Neural cell (in vitro differentiated cells): ENCODE measurements around the gene BICRA. TPM values are rescaled to one million over a fixed set of nuclear protein-coding genes. Genes with fewer than 3 reads are reported as not detected.
"Not testable (repeated sequence)": the region's sequence is repeated elsewhere in the genome, so short reads cannot be mapped to it uniquely, and the experiment has no call there.

Source experiments
- H2AFZ ChIP-seq: fragments of 200-600, 300-800 bp; sonication (generic), shearing (Covaris generic); 2 replicates; pipeline ENCODE4 v1.6.0; 2014; ENCODE audit warnings: low read depth, mild to moderate bottlenecking, antibody characterized with exemption, low read length, moderate library complexity
- H3F3A ChIP-seq: fragments of 200-600 bp; shearing (Covaris generic); 2 replicates; pipeline ENCODE4 v1.6.1; 2016; ENCODE audit warnings: mild to moderate bottlenecking, moderate library complexity, mixed read lengths, antibody characterized with exemption, low read length; ENCODE audit not compliant: insufficient read depth, poor library complexity, severe bottlenecking
- H3K27ac ChIP-seq: fragments of 200-600, 300-800 bp; sonication (generic), shearing (Covaris generic); 2 replicates; pipeline ENCODE4 v1.5.1; 2014; ENCODE audit warnings: mild to moderate bottlenecking, low read length, moderate library complexity
- H3K27me3 ChIP-seq: fragments of 300-800, 200-600 bp; sonication (generic), shearing (Covaris generic); 2 replicates; pipeline ENCODE4 v1.6.0; 2014; ENCODE audit warnings: mild to moderate bottlenecking, low read depth, low read length, moderate library complexity; ENCODE audit not compliant: insufficient read depth
- H3K36me3 ChIP-seq: fragments of 300-800, 200-600 bp; sonication (generic), shearing (Covaris generic); 2 replicates; pipeline ENCODE4 v1.5.1; 2014; ENCODE audit warnings: mild to moderate bottlenecking, antibody characterized with exemption, low read length, moderate library complexity; ENCODE audit not compliant: insufficient read depth
- H3K4me2 ChIP-seq: fragments of 300-800, 200-600 bp; sonication (generic), shearing (Covaris generic); 2 replicates; pipeline ENCODE4 v1.6.0; 2014; ENCODE audit warnings: mild to moderate bottlenecking, low read length
- H3K4me3 ChIP-seq: fragments of 300-800, 200-600 bp; sonication (generic), shearing (Covaris generic); 2 replicates; pipeline ENCODE4 v1.5.1; 2014; ENCODE audit warnings: mild to moderate bottlenecking, low read length, moderate library complexity
- H3K79me2 ChIP-seq: fragments of 200-600 bp; shearing (Covaris generic); replicated peaks from 2 replicates; pipeline ENCODE4 v1.6.0; 2014; ENCODE audit warnings: mild to moderate bottlenecking, low read length, moderate library complexity; ENCODE audit not compliant: insufficient read depth
- H3K9ac ChIP-seq: fragments of 300-800, 200-600 bp; sonication (generic), shearing (Covaris generic); 2 replicates; pipeline ENCODE4 v1.6.1; 2016; ENCODE audit warnings: mild to moderate bottlenecking, low read length, mixed read lengths
- H3K9me2 ChIP-seq: fragments of 200-600 bp; shearing (Covaris generic); 2 replicates; pipeline ENCODE4 v1.6.1; 2016; ENCODE audit warnings: mild to moderate bottlenecking, low read length, mixed read lengths; ENCODE audit not compliant: insufficient read depth
- H3K9me3 ChIP-seq: fragments of 200-600, 300-800 bp; sonication (generic), shearing (Covaris generic); 2 replicates; pipeline ENCODE4 v1.6.1; 2016; ENCODE audit warnings: mild to moderate bottlenecking, mixed run types, low read length, moderate library complexity, mixed read lengths
- H4K20me1 ChIP-seq: fragments of 200-600 bp; shearing (Covaris generic); 2 replicates; pipeline ENCODE4 v1.6.1; 2016; ENCODE audit warnings: mild to moderate bottlenecking, mixed run types; ENCODE audit not compliant: insufficient read depth
- EP300 ChIP-seq: fragments of 450-650 bp; conservative IDR thresholded peaks from 2 replicates; pipeline ENCODE4 v1.6.1; 2014; ENCODE audit warnings: antibody characterized with exemption, mild to moderate bottlenecking, moderate library complexity; ENCODE audit not compliant: poor library complexity, severe bottlenecking
- EZH2 ChIP-seq: fragments of 200-600, 300-800 bp; shearing (Covaris generic), sonication (generic); IDR thresholded peaks from 2 replicates; pipeline ENCODE4 v1.6.1; 2014; ENCODE audit warnings: antibody characterized with exemption, low read length, borderline replicate concordance, mild to moderate bottlenecking; ENCODE audit not compliant: insufficient read depth, poor library complexity, severe bottlenecking
- MXI1 ChIP-seq: fragments of 450-650 bp; conservative IDR thresholded peaks from 2 replicates; pipeline ENCODE4 v1.6.1; 2014; ENCODE audit warnings: antibody characterized with exemption, mild to moderate bottlenecking; ENCODE audit not compliant: poor library complexity, severe bottlenecking
- POLR2AphosphoS5 ChIP-seq: IDR thresholded peaks from 2 replicates; pipeline ENCODE4 v1.6.1; 2012
- RAD21 ChIP-seq: fragments of 450-650 bp; conservative IDR thresholded peaks from 2 replicates; pipeline ENCODE4 v1.6.1; 2014; ENCODE audit warnings: antibody characterized with exemption, mild to moderate bottlenecking, moderate library complexity
- SMC3 ChIP-seq: fragments of 450-650 bp; conservative IDR thresholded peaks from 2 replicates; pipeline ENCODE4 v1.6.1; 2014; ENCODE audit warnings: antibody characterized with exemption, mild to moderate bottlenecking, moderate library complexity; ENCODE audit not compliant: poor library complexity
- TAF1 ChIP-seq: IDR thresholded peaks from 2 replicates; pipeline ENCODE4 v1.6.1; 2012; ENCODE audit warnings: low read depth
- polyA plus RNA-seq: library from polyadenylated mRNA; depleted of rRNA; stranded (reverse); fragments of >200 nt; gene quantifications from 2 replicates; pipeline ENCODE4 v1.2.3, GENCODE V29; 2014
- TF ChIP-seq, protein P1 (sequence below): fragments of 450-650 bp; IDR thresholded peaks from 2 replicates; pipeline ENCODE4 v1.5.1; 2014; ENCODE audit warnings: antibody characterized with exemption, mild to moderate bottlenecking, moderate library complexity; ENCODE audit not compliant: poor library complexity, severe bottlenecking
- TF ChIP-seq, protein P2 (sequence below): IDR thresholded peaks from 2 replicates; pipeline ENCODE4 v1.6.1; 2012; ENCODE audit warnings: borderline replicate concordance

The BICRA gene
- polyA plus RNA-seq, 1 donor from 2014 or later: 0.11 TPM

DNA sequence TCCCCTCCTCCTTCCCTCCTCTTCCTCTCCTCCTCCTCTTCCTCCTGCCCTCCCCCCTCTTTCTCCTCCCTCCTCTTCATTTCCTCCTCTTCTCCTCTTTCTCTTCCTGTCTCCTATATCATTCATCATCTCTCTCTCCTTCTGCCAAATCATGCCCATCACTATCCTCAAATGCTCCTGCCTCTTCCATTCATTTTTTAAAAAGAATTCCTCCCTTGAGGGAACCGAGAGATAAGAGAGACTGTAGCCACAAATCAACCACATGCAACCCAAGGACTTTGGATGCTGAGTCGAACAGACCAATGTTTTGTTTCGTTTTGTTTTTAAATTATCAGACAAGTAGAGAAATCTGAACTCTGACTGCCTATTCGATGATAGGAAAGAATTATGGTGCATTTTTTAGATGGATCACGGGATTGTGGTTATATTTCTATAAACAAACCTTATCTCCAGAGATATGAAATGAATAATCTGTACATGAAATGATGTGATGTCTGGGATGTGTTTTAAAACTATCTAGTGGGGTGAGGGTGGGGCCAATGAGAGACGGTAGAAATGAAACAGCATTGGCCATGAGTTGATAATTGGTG is 26.5 kb upstream of the BICRA start:
- Histone ChIP-seq H3F3A (no peaks in the 10 kb centered on the region), H3K79me2 (no peaks in the 10 kb centered on the region), H3K9me2 (no peaks in the 10 kb centered on the region), H3K9me3 (no peaks in the 10 kb centered on the region), H3K4me3 (no peak overlapping the region), H3K9ac (no peak overlapping the region), H4K20me1 (no peaks in the 10 kb centered on the region), H3K36me3 (no peaks in the 10 kb centered on the region), H3K27me3 (no peaks in the 10 kb centered on the region), H3K27ac (no peak overlapping the region), H3K4me2 (no peak overlapping the region), H2AFZ (no peak overlapping the region)
- TF ChIP-seq EP300 (no peak), POLR2AphosphoS5 (no peak)
- TF ChIP-seq, protein P1, sequence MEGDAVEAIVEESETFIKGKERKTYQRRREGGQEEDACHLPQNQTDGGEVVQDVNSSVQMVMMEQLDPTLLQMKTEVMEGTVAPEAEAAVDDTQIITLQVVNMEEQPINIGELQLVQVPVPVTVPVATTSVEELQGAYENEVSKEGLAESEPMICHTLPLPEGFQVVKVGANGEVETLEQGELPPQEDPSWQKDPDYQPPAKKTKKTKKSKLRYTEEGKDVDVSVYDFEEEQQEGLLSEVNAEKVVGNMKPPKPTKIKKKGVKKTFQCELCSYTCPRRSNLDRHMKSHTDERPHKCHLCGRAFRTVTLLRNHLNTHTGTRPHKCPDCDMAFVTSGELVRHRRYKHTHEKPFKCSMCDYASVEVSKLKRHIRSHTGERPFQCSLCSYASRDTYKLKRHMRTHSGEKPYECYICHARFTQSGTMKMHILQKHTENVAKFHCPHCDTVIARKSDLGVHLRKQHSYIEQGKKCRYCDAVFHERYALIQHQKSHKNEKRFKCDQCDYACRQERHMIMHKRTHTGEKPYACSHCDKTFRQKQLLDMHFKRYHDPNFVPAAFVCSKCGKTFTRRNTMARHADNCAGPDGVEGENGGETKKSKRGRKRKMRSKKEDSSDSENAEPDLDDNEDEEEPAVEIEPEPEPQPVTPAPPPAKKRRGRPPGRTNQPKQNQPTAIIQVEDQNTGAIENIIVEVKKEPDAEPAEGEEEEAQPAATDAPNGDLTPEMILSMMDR: no peak
- TF ChIP-seq, protein P2, sequence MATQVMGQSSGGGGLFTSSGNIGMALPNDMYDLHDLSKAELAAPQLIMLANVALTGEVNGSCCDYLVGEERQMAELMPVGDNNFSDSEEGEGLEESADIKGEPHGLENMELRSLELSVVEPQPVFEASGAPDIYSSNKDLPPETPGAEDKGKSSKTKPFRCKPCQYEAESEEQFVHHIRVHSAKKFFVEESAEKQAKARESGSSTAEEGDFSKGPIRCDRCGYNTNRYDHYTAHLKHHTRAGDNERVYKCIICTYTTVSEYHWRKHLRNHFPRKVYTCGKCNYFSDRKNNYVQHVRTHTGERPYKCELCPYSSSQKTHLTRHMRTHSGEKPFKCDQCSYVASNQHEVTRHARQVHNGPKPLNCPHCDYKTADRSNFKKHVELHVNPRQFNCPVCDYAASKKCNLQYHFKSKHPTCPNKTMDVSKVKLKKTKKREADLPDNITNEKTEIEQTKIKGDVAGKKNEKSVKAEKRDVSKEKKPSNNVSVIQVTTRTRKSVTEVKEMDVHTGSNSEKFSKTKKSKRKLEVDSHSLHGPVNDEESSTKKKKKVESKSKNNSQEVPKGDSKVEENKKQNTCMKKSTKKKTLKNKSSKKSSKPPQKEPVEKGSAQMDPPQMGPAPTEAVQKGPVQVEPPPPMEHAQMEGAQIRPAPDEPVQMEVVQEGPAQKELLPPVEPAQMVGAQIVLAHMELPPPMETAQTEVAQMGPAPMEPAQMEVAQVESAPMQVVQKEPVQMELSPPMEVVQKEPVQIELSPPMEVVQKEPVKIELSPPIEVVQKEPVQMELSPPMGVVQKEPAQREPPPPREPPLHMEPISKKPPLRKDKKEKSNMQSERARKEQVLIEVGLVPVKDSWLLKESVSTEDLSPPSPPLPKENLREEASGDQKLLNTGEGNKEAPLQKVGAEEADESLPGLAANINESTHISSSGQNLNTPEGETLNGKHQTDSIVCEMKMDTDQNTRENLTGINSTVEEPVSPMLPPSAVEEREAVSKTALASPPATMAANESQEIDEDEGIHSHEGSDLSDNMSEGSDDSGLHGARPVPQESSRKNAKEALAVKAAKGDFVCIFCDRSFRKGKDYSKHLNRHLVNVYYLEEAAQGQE: no peak

DNA sequence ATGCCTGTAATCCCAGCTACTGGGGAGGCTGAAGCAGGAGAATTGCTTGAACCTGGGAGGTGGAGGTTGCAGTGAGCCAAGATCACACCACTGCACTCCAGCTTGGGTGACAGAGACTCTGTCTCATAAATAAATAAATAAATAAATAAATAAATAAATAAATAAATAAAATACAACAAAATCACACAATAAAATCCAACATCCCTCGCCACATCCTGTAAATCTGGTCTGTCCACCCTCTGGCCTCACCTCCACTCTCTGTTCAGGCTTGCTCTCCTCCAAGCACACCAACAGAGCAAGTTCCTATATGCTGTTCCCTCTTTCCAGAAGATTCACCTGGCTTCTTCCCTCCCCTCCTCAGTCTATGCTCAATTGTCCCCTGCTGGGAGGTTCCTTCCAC is 25.8 kb upstream of the BICRA start:
- not testable (repeated sequence) for H3K36me3 ChIP-seq, H3K79me2 ChIP-seq, H3K4me3 ChIP-seq, H3F3A ChIP-seq, H3K27ac ChIP-seq, H3K9ac ChIP-seq, H2AFZ ChIP-seq, H4K20me1 ChIP-seq, H3K9me3 ChIP-seq, H3K9me2 ChIP-seq, H3K27me3 ChIP-seq, H3K4me2 ChIP-seq

DNA sequence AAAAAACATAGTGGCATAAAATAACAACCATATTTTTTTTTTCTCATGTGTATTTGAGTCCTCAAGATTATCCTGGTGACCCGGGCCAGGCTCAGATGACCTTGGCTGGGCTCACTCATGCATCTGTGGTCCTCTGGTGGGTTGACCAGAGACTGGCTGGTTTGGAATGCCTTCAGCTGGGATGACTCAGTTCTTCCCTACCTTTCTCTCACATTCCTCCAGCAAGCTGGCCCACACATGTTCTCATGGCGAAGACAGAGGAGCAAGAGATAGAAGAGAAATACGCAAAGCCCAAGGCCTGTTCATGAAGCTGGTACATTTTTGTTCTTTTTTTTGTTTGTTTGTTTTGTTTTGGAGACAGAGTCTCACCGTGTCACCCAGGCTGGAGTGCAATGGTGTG is 21.6 kb upstream of the BICRA start:
- no peaks in the 10 kb centered on the region for H4K20me1 ChIP-seq
- no peaks in the 10 kb centered on the region for H3K36me3 ChIP-seq
- H3K4me2 ChIP-seq: no peak overlapping the region
- no peaks in the 10 kb centered on the region for H3K9me3 ChIP-seq
- no peak overlapping the region for H2AFZ ChIP-seq
- H3K27me3 ChIP-seq: no peaks in the 10 kb centered on the region
- no peak overlapping the region for H3K27ac ChIP-seq
- no peaks in the 10 kb centered on the region for H3F3A ChIP-seq
- H3K9ac ChIP-seq: no peak overlapping the region
- H3K9me2 ChIP-seq: no peaks in the 10 kb centered on the region
- H3K79me2 ChIP-seq: no peaks in the 10 kb centered on the region
- no peak overlapping the region for H3K4me3 ChIP-seq
- TF ChIP-seq TAF1 (no peak), RAD21 (no peak), MXI1 (no peak), SMC3 (no peak), EP300 (no peak), EZH2 (no peak), POLR2AphosphoS5 (no peak)
- TF ChIP-seq, protein P1: no peak
- TF ChIP-seq, protein P2: no peak
